OCI-LY7 (cell line): Measurements from ENCODE around the gene DOK4.

Source experiments
- EZH2phosphoT487 ChIP-seq: fragments of 200-600 bp; sonication (generic); IDR thresholded peaks from 2 replicates; pipeline ENCODE4 v1.6.1; 2018; ENCODE audit warnings: low read depth, borderline replicate concordance, mild to moderate bottlenecking, mixed run types, antibody characterized with exemption, low read length, moderate library complexity, mixed read lengths
- TF ChIP-seq, protein P1 (sequence below): fragments of 200-600 bp; sonication (generic); conservative IDR thresholded peaks from 2 replicates; pipeline ENCODE4 v1.5.1; 2014; ENCODE audit warnings: mild to moderate bottlenecking, antibody characterized with exemption, low read length, moderate library complexity, mixed read lengths

DNA sequence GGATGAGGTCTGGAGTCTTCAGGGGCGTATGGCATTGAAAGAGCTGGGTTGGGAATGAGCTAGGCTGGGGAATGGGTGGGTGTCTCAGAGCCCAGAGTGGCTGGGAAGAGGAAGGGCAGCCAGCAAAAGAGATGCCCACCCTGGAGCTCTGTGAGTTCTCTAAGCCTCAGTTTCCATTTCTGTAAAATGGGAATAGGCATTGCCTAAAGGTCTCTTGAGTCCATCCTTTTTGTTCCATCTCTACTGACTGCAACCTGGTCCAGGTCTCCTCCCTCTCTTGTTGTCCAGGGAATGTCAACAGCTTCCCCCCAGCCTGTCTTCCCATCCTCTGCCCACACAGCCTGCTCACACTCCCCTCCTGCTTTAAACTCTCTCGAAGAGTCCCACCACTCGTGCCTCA lies 30.5 kb upstream of the DOK4 start:
- TF ChIP-seq, protein P1, sequence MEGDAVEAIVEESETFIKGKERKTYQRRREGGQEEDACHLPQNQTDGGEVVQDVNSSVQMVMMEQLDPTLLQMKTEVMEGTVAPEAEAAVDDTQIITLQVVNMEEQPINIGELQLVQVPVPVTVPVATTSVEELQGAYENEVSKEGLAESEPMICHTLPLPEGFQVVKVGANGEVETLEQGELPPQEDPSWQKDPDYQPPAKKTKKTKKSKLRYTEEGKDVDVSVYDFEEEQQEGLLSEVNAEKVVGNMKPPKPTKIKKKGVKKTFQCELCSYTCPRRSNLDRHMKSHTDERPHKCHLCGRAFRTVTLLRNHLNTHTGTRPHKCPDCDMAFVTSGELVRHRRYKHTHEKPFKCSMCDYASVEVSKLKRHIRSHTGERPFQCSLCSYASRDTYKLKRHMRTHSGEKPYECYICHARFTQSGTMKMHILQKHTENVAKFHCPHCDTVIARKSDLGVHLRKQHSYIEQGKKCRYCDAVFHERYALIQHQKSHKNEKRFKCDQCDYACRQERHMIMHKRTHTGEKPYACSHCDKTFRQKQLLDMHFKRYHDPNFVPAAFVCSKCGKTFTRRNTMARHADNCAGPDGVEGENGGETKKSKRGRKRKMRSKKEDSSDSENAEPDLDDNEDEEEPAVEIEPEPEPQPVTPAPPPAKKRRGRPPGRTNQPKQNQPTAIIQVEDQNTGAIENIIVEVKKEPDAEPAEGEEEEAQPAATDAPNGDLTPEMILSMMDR: no peak
- no peak for TF ChIP-seq EZH2phosphoT487
